Activated T-cell treated with anti-CD3 and anti-CD28 coated beads for 1 hour (primary cell): ENCODE data around the gene ABLIM3.

Experiments
- DNase-seq: peaks from one replicate; pipeline ENCODE4 v3.0.0-alpha.2; 2020; ENCODE audit warnings: low read depth

Gene ABLIM3

DNA sequence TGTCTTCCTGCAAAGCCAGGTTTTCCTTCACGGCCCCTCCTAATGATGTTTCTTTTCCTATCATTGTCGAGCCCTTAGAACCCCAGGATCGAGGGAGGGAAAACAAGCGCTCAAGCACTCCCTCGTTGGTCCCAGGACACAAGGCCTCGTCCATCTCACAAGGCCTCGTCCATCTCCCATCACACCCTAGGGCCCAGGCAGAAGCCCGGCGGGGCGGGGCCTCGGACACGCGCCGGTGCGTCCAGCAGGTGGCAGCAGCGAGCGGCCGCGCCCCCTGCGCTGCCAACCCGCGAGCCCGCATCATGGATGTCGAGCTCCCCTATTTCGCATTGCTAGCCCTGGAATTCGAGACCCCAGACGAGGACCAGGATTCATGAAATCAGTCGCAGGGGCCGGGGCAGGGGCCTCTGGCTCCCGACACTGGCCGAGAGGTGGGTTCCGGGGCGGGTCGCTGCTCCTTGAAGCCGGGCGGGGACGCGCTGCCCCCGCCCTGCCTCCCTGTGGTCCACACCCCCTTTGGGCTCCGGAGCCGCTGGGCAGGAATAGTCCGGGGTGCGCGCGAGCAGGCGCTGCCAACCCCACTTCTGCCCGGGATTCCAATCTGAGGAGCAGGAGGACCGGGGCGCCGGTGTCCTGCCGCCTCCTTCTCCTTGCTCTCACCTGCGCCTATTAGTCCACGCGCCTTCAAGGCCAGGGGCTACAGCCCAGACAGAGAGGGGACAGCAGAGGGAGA is at the start of gene ABLIM3:
ABLIM3 (plus strand) TSS at position 270 of the 733 bp plus-strand sequence. CDS start 603 bp downstream, outside the sequence.
- peak; percentile 55 for DNase-seq

DNA sequence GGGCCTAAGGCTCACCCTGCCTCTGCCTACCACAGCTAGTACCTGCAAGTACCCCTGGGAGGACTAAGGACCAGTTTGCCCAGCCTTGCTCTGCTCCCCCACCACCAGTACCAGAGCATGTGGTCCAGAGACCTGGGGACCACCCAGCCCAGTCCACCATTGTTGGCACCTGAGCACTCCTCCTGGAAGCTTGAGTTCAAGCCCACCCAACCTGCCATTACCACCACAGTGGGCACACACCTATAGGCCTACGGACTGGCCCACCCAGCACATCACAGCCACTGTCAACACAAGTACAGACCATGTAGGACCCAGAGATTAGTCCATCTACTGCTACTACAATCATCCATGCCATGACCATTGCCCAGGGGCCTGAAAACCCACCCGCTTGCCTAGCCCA is 47.7 kb upstream of the ABLIM3 start:
- DNase-seq: no peak

DNA sequence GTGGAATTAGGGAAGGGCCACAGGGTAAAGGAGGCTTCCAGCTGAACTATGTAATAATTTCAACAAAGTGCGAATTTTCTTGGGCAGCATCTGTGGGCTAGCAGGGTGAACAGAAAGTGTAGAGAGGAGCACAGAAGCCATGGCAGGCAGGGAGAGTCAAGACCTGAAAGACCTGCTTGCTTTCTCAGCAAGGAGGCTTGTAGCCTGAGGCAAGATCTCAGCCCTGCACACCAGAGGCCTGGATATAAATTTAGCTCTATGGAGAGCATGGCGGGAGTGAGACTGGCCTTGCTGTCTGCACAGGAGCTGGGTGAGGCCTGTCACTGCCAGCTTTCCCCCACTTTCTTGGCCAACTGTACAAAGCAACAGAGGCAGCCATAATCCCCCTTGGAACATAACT is 46.3 kb upstream of the ABLIM3 start:
- no peak for DNase-seq

DNA sequence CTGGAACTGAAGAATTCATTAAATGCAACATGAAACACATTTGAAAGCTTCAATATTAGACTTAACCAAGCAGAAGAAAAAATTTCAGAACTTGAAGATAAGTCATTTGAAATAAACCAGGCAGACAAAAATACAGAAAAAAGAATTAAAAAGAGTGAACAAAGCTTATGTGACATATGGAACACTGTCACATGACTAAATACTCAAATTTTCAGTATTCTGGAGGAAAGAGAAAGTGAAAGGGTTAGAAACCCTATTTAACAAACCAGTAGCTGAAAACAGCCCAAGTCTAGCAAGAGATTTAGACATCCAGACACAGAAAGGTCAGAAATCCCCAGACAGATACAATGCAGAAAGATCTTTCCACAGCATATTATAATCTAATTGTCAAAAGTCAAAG is 41.4 kb upstream of the ABLIM3 start:
- DNase-seq: no peak

DNA sequence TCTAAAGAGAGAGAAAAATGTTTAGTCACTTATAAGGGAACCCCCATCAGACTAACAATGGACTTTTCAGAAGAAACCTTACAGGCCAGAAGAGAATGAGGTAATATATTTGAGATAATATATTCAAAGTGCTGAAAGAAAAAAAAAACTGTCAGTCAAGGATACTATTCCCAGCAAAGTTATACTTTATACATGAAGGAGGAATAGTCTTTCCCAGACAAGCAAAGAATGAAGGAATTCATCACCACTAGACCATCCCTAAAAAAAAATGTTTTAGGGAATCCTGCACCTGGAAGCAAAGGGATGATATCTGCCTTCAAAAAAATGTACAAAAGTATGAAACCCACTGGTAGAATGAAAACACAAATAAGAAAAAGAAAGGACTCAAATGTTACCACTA is 41.0 kb upstream of the ABLIM3 start:
- DNase-seq: no peak

DNA sequence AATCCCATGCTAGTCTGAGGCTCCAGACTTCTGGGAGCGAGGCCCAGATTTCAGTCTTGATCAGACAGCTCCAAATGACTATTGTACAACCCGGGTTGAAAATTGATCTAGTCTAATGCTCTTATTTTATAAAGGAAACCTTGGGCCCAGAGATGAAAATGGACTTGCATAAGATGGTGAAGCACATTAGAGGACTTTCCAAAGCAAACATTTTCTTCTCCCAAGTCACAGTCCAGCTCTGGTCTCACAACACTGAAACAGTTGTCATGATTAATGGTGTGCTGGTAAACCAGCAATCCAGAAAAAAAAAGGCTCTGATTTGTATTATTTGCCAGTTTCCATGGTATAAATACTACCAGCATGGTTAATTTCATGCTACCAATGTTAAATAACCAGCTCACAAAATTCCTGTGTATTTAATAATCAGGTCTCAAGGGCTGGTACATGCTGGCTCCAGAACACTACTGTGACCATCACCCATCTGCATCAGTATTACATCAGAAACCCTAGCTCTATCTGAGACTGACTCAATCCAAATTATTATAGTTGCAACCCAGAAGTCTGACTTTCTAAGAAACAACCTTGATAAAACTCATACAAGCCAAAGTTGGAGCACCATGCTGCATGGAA is 32.5 kb upstream of the ABLIM3 start:
- no peak for DNase-seq

DNA sequence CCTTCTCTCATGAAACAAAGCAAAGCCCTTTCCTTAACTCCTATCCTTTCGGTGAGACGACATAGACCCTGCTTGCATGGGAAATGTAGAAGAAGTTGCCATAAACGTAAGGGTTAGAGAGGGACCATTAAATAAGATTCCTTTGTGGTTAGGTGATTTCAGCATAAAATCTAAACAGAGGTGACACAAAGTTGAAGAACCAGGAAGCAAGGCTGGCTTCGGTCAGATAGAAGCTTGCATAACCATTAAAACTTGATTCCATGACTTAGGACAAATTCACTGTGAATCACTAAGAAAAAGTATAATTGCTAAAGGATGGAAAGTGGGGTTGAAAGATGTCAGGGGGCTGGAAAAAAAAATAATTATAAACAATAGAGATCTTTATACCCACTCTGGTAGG is 30.9 kb upstream of the ABLIM3 start:
- DNase-seq: no peak

DNA sequence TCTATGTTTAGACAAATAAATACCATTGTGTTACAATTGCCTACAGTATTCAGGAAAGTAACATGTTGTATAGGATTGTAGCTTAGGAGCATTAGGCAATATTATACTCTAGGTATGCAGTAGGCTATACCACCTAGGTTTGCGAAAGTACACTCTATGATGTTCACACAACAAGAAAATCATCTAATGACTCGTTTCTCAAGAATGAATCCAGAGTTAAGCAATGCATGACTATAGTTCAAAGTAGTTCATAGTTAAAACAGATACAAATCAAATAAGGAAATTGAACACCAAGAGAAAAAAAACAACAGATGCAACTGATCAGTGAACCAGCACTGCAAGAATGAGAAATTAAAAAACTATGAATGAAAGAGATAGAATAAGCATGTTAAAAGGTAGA is 27.6 kb upstream of the ABLIM3 start:
- no peak for DNase-seq

DNA sequence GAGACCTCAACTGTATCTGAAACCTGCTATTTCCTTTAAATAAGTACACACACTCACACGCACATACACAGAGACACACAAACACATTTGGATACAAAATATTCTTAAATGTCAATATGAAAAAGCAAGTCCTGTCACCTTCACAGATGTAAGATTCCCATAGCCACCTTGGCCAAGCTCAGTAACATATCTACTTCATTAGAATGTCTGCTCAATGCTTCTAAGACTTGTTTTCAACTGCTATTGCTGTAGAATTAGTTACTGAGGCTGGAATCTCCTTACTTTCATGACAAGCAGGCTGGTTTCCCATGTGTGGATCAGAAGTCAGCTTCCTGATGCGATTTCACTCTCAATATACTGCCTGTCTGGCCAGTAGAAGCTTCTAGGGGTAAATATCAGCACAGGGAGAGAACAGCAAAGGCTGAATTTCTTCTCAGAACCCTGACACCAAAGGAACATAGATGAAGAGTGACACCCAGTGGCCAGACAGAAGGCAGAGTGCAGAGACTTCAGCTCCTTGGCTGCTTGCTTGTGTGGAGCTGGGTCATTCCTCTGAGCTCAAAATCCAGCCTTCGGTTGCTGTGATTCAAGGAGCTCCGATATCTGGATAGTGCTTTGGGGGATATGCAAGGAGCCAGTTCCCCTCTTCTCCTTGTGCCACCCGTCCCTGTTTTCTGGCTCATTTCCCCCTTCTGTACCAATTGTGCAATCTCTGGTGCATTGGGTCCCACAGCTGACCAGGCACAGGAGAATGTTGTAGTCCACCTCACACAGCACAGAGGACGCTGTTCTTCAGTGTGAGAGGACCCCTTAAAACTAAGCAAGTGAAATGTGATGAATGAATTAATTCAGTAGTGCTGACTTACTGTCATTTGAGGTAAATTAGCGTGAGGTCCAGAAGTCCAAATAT is 26.6 kb upstream of the ABLIM3 start:
- peak; percentile 9 for DNase-seq

DNA sequence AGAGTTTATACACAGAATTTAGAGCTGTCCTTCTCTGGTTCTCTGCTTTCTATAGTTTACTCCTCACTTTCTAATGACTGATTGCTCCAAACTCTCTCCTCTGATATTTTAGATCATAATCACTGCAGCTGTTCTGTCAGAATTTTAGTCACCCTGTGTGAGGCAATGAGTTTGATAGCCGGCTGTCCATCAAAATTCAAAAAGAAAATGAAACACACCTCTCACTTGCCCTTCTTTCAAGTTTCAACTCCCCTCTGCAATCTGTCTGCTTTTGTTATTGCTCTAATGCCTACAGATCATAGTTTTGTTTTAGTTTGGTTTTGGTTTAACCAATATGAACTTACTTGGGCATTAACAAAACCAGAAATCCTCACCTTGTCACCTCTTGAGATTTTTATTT is 23.3 kb upstream of the ABLIM3 start:
- DNase-seq: no peak

DNA sequence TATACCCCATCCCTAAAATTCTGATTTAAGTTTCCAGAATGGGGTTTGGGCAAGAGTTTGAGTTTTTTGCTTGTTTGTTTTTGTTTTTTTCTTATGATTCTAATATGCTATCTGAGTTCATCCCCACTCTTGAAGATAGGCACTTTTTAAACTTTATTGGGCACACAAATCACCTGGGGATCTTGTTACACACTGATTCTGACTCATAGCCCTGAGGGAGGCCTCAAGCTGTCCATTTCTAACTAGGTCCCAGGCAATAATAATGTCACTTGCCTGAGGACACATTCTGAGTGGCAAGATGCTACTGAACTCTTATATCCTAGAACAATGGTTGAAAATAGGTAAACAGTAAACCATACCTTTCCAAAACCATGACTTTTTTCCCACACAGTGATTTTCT is 22.8 kb upstream of the ABLIM3 start:
- DNase-seq: no peak

DNA sequence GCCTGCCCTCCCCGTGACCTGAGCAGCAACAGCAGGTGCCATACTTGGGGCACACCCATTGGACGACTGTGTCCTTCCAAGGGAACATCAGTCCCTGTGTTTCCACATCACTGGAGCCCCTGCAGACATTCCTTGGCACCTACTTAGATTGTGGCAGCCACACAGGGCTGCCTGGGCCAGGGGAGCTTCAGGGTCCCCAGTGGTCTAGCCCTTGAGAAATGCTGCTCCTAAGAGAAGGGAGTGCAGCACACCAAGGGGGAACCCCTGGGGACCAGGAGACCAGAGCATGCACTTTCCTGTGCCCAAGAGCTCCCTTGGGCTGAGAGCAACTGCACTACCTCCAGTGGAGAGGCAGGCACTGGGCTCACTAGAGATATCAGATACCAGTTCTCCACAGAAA is 20.1 kb upstream of the ABLIM3 start:
- no peak for DNase-seq

DNA sequence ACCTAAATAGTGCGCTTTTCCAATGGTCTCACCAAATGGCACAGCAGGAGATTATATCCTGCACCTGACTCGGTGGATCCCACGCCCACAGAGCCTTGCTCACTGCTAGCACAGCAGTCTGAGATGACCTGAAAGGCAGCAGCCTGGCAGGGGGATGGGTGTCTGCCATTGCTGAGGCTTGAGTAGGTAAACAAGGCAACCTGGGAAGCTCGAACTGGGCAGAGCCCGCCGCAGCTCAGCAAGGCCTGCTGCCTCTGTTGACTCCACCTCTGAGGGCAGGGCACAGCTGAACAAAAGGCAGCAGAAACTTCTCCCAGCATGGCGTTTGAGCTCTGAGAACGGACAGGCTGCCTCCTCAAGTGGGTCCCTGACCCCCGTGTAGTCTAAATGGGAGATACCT is 18.1 kb upstream of the ABLIM3 start:
- no peak for DNase-seq

DNA sequence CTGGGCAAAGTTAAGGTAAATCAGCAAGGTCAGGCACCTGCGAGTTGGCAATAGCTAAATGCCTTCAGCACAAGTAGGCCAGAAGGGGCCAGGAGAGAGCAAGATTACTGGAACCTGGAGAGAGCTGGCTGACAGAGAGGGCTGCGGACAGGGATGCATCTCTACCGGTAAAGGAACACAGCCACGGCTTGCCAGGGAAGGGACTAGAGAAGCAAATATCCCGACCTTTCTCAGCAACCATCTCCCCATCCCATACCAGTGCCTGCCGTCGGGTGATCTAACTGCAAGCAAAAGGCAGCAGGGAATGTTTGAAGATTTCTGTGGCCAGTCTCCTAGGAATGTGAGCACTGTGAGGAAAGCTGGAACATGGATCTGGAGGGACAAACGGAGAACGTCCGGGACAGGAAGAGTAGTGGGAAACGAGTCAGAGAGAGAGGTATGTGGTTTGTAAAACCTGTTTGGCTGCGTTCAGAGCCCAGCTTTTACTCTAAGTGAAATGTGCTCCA is 15.9 kb upstream of the ABLIM3 start:
- DNase-seq: no peak

DNA sequence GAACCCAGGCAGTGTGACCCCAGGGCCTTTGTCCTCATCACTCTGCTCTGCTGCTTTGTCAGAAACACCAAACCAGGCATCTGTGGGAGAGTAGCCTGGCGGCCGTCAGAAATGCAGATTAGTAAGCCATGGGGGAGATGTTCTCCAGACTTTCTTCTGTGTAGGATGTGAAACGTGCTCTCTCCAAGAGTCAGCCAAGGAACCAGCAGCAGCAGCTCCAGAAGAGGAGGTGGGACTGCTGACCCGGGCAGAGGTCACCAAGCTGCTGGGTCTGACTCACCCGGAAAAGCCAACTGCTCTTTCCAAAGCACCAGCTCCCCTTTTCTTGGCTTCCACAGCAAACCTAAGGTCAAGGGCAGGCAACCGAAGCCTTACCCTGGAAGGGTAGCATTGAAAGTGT is 14.4 kb upstream of the ABLIM3 start:
- no peak for DNase-seq

DNA sequence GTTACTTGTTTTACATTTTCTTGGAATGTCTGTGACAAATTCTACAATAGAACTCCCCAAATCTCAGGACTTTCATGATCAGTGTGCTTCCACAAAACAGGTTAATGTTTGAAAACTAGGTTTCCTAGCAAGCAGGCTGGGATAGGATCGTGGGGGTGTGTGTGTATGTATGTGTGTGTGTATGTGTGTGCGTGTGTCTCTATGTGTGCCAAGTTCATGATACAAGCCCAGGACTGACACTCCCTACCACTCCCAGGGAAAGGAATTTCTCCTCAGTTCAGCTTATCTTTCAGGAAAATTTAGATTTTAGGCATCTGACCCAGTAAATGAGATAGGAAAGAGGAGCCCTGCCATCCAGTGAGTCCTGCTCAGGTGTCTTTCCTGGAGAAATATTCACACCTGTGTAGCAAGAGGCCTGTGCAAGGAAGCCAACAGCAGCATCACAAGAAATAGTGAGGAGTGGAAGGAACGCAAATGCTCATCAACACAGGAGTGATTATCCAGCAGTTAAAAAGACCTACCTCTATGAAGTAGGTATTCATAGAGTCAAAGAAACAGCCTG is 13.8 kb upstream of the ABLIM3 start:
- no peak for DNase-seq

DNA sequence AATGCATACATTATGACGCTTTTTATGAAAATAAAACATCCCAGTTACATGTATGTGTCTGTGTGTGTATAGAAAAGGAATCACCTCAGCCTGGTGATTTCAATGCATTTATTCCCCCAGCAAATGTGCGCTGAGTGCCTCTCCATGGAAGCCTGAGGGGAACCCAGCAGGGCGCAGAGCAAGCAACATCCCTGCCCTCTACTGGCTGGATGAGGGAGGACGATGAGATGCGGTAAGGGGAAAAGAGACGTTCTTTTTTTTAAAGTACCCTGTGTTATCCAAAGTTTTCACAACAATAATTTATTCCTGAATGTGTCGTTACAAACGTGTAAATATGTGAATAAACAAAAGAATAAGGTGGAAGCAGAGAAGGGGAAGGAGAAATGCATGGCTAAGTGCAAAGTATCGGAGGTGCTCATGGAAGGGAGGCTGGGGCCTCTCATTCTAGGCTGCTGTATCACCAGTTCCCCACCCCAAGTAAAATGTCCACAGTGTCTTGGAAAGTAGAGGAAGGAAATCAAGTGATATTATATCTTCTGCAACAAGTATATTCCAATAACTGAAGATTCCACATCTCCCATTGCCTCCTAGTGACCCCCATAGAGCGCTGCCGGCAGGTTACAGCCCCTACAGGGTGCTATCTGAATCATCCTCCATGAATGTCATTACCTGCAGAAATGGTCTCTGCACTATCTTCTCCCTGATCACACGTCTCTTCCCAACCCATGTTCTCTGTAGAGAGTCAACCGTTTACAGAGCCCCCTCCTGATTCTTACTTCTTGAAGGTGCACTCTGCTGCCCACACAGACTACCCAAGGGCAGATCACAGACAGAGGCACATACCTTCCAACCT is 13.0 kb upstream of the ABLIM3 start:
- DNase-seq: no peak

DNA sequence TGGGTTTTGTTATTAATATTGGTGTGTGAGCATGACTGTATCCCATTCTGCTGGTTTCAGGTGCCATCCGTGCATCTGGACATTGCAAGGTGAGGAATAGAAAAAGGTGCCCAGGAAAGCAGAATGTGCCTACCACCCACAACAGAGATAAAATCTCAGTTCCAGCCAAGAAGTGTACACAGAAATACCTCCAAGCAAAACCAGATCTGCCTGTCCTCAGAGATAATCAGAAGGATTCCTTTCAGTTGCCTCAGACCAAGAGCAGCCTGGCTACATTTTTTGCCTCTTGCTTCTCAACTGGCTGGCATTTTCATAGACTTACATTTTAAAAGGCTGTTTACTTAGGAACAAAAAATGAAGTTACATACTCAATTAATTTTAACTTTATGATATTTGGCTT is 12.1 kb upstream of the ABLIM3 start:
- DNase-seq: no peak

DNA sequence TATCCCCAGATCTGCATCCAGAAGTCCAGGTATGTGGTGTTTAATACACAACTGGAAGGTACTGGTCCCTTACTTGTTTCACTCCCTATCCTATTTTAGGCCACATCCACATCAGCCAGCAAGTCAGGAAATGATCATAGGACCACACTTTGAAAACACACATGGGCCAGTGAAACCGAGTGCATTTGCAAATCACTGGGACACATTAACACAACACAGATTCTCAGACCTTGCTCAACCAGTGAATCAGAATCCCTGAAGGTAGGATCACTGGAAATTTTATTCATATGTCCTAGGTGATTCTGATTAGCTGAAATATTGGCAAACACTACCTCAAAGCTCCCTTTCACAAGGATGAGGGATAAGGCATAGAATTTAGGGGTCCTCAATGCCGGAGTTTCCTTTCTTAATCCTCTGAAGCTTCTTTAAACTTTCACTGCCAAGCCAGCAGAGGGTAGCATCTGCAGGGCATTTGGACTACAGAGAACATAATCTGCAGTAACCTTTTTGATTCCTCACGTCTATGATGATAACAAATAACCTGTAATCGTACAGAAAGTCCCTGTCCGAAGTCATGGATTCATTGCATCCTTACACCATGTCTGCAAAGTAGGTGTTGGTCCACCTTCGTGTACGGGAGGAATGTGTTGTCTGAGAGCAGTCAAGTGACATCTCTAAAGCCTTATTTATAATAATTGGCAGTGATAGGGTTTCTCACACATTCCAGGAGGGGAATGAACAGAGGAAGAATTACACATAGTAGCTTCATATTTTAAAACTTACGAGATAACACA is 11.0 kb upstream of the ABLIM3 start:
- DNase-seq: no peak

DNA sequence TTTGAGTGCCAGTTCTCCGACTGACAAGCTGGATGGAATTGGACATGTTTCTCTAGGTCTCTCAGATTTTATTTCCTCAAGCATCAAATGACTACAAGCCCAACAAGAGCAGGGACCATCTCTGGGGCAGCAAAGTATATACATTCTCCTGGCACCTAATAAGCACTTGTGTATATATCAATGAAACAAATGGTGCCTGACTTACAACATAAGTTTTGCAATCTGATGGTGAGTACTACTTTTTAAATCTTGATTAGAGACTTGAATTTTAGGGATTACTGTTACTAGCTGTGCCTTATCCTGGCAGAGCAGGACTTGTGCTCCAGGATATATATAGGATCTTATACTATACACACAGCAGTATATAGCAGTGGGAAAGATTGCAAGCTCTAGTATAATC is 8.8 kb upstream of the ABLIM3 start:
- DNase-seq: no peak
